Gastrocnemius medialis (tissue), 4 donors: ENCODE results near the gene LTN1. TPM values are rescaled to one million over a fixed set of nuclear protein-coding genes. Genes with fewer than 3 reads are reported as not detected.
A peak's percentile ranks its signal among the peaks of the same experiment; 100 is the strongest.

Experiments used
- ATAC-seq, 2 donors: fragments of 150-250 bp; one replicate each; pipeline ENCODE4 v1.9.1; 2016
- DNase-seq, 2 donors: peaks; one replicate each; pipeline ENCODE4 v3.0.0-alpha.2; 2019
- H3K27ac ChIP-seq, 4 donors: fragments of 200-600 bp; sonication (generic); 1 replicate in 1 of 4; 2 replicates in 3 of 4; pipeline ENCODE4 v1.5.1; 2016 to 2018; ENCODE audit warnings: mild to moderate bottlenecking in 2 of 4, moderate library complexity in 1 of 4
- H3K27me3 ChIP-seq, 3 donors: fragments of 200-600 bp; sonication (generic) in 2 of 3; 1 replicate in 1 of 3; 2 replicates in 2 of 3; pipeline versions ENCODE4 v1.5.1 to v1.6.0; 2016 to 2019; ENCODE audit warnings: mild to moderate bottlenecking in 1 of 3, moderate library complexity in 1 of 3
- H3K36me3 ChIP-seq, 2 donors: fragments of 200-600 bp; sonication (generic) in 1 of 2; one replicate each; pipeline ENCODE4 v1.5.1; 2017 to 2018
- H3K4me1 ChIP-seq, 2 donors: fragments of 200-600 bp; sonication (generic) in 1 of 2; one replicate each; pipeline ENCODE4 v1.5.1; 2016 to 2017; ENCODE audit warnings: mild to moderate bottlenecking in 2 of 2
- H3K4me3 ChIP-seq, 4 donors: fragments of 200-600 bp; sonication (generic) in 3 of 4; 1 replicate in 1 of 4; 2 replicates in 3 of 4; pipeline ENCODE4 v1.5.1; 2016 to 2019; ENCODE audit warnings: mild to moderate bottlenecking in 2 of 4
- H3K9me3 ChIP-seq, 3 donors: fragments of 200-600 bp; sonication (generic) in 2 of 3; 1 replicate in 1 of 3; 2 replicates in 2 of 3; pipeline ENCODE4 v1.5.1; 2016 to 2019
- POLR2A ChIP-seq, 2 donors: fragments of 450-650 bp; IDR thresholded peaks; one replicate each; pipeline ENCODE4 v1.6.1; 2017; ENCODE audit warnings: antibody characterized with exemption in 2 of 2, mild to moderate bottlenecking in 2 of 2, moderate library complexity in 2 of 2
- in situ Hi-C, 4 donors: fragments of 200-750 bp; cut with MboI; loops; one replicate each; pipeline versions ENCODE4 v1.15.0 to v1.8.0; 2017; ENCODE audit warnings: low sequenced_read_pairs in 4 of 4
- intact Hi-C: fragments of 100-400 bp; cut with DNase I; formaldehyde crosslinking; loops from one replicate; pipeline ENCODE4 v1.15.1; 2023; ENCODE audit warnings: low total_unique reads
- total RNA-seq, 4 donors: library from RNA; depleted of rRNA; stranded (reverse); fragments of >200 nt; gene quantifications; one replicate each; pipeline versions ENCODE4 v1.1.0 to v1.2.3, GENCODE V29; 2016
- TF ChIP-seq, protein P1 (sequence below), 5 experiments: fragments of 450-650 bp in 3 of 5; fragments of 200-600 bp in 2 of 5; sonication (generic) in 2 of 5; IDR thresholded peaks in 4 of 5; conservative IDR thresholded peaks in 1 of 5; 1 replicate in 4 of 5; 2 replicates in 1 of 5; pipeline ENCODE4 v1.5.1; 2016 to 2019; ENCODE audit warnings: antibody characterized with exemption in 5 of 5, mild to moderate bottlenecking in 3 of 5, moderate library complexity in 3 of 5

The LTN1 gene
- total RNA-seq, 4 donors from 2014 or later = 22.7 to 33.3 (median 23.2) TPM

DNA sequence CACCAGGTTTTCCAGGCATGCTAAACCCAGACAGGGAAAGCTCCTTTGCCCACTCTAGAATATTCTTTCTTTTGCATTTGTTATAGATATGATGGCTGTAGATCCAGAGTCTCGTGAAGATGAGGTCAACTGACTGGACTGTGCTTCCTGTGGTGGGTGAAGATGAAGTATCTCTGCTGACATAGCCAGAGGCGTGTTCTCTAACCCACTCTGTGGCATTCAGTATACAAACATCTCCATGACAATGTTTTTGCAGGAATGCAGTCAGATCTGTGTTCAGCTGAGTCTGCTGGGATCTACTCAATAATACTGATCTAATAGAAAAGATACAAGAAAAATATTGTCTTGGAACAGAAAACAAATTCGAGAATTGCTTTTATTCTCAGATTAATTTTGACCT is 15.1 kb upstream of the LTN1 start:
- Histone ChIP-seq H3K9me3 (no peaks in the 10 kb centered on the region), H3K27ac (no peak overlapping the region), H3K4me1 (peaks cover 0 to 4% of the 10 kb centered on the region in 2 donors), H3K27me3 (no peaks in the 10 kb centered on the region), H3K4me3 (no peak overlapping the region), H3K36me3 (peaks cover 0 to 17% of the 10 kb centered on the region in 2 donors)
- no peak for DNase-seq
- TF ChIP-seq, protein P1, sequence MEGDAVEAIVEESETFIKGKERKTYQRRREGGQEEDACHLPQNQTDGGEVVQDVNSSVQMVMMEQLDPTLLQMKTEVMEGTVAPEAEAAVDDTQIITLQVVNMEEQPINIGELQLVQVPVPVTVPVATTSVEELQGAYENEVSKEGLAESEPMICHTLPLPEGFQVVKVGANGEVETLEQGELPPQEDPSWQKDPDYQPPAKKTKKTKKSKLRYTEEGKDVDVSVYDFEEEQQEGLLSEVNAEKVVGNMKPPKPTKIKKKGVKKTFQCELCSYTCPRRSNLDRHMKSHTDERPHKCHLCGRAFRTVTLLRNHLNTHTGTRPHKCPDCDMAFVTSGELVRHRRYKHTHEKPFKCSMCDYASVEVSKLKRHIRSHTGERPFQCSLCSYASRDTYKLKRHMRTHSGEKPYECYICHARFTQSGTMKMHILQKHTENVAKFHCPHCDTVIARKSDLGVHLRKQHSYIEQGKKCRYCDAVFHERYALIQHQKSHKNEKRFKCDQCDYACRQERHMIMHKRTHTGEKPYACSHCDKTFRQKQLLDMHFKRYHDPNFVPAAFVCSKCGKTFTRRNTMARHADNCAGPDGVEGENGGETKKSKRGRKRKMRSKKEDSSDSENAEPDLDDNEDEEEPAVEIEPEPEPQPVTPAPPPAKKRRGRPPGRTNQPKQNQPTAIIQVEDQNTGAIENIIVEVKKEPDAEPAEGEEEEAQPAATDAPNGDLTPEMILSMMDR (IDR thresholded peaks at IDR 0.05 in 4 of 5, conservative IDR thresholded peaks at IDR 0.05 in 1 of 5) = no peak
- no peak for TF ChIP-seq POLR2A (IDR thresholded peaks at IDR 0.05)
- intact Hi-C loops = no loop called here
- ATAC-seq = no peak
- in situ Hi-C loops = no loop called here

- in situ Hi-C loops (no loop called here), intact Hi-C loops (no loop called here)
- no peaks in the 10 kb centered on the region for H3K27me3 ChIP-seq
- H3K4me3 ChIP-seq = no peak overlapping the region
- peaks cover 0 to 4% of the 10 kb centered on the region in 2 donors for H3K4me1 ChIP-seq
- no peaks in the 10 kb centered on the region for H3K9me3 ChIP-seq
- no peak overlapping the region for H3K27ac ChIP-seq
- DNase-seq = no peak
- TF ChIP-seq, protein P1 (IDR thresholded peaks at IDR 0.05 in 4 of 5, conservative IDR thresholded peaks at IDR 0.05 in 1 of 5) = no peak
- TF ChIP-seq POLR2A (IDR thresholded peaks at IDR 0.05) = no peak
- peaks cover 0 to 17% of the 10 kb centered on the region in 2 donors for H3K36me3 ChIP-seq
- no peak for ATAC-seq
Measured at GRCh38 chr21:29007135-29007534, 14.5 kb upstream of the LTN1 start.

GRCh38 chr21:29005696-29006095 is 13.0 kb upstream of the LTN1 start:
- Histone ChIP-seq H3K4me1 (peaks cover 0 to 4% of the 10 kb centered on the region in 2 donors), H3K9me3 (no peaks in the 10 kb centered on the region), H3K27me3 (no peaks in the 10 kb centered on the region), H3K36me3 (peaks cover 0 to 17% of the 10 kb centered on the region in 2 donors), H3K4me3 (no peak overlapping the region), H3K27ac (no peak overlapping the region)
- DNase-seq (no peak), ATAC-seq (no peak)
- TF ChIP-seq, protein P1 (IDR thresholded peaks at IDR 0.05 in 4 of 5, conservative IDR thresholded peaks at IDR 0.05 in 1 of 5) = no peak
- TF ChIP-seq POLR2A (IDR thresholded peaks at IDR 0.05) = no peak
- in situ Hi-C loops (no loop called here), intact Hi-C loops (no loop called here)

- in situ Hi-C loops = no loop called here
- intact Hi-C loops = loop anchor here (1.0 kb wide), 1 partner anchor 22 kb away; the partner anchor contains the start of gene USP16
- Histone ChIP-seq H3K27ac (peak overlapping the region; percentile 92 to 94 (median 93)), H3K27me3 (no peaks in the 10 kb centered on the region), H3K9me3 (no peaks in the 10 kb centered on the region), H3K4me1 (peaks cover 0 to 4% of the 10 kb centered on the region in 2 donors), H3K36me3 (peaks cover 0 to 8% of the 10 kb centered on the region in 2 donors), H3K4me3 (peak overlapping the region; percentile 67 to 86 (median 74))
- peak; percentile 100 for ATAC-seq
- peak; percentile 95 to 97 for DNase-seq
- TF ChIP-seq, protein P1 (IDR thresholded peaks at IDR 0.05 in 4 of 5, conservative IDR thresholded peaks at IDR 0.05 in 1 of 5) = no peak
- peak; percentile 89 to 94 for TF ChIP-seq POLR2A (IDR thresholded peaks at IDR 0.05)
Measured at GRCh38 chr21:29002442-29003144, 9.9 kb upstream of the LTN1 start.
